Cortex of kidney (tissue), 1 donor: ENCODE data around the gene NAV3.

Experiments used
- DNase-seq: peaks from one replicate; lab custom pipeline; 2025; lab: John Stamatoyannopoulos, UW

Gene NAV3

DNA sequence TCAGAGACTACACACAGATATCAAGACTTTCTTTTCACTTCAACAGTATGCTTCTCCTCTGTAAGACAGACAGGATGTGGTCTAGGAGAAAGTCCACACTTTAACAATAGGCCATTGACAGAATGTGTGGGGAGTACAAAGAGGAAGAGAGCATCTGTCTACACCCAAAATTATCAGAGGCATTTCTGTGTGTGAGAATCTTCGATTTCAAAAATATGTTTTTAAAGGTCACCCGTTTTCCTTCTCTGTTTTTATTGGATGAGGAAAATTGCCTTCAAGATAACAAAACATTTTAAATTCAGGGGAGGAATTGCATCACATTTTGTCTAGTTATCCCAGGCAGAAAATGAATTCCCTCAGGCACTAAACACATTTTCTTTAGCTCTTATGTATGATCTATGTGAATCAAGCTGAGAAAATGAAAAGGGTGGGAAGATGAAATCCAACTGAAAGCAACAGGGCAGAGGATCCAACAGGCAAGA, 16.4 kb downstream of the NAV3 start:
- DNase-seq, result no peak

DNA sequence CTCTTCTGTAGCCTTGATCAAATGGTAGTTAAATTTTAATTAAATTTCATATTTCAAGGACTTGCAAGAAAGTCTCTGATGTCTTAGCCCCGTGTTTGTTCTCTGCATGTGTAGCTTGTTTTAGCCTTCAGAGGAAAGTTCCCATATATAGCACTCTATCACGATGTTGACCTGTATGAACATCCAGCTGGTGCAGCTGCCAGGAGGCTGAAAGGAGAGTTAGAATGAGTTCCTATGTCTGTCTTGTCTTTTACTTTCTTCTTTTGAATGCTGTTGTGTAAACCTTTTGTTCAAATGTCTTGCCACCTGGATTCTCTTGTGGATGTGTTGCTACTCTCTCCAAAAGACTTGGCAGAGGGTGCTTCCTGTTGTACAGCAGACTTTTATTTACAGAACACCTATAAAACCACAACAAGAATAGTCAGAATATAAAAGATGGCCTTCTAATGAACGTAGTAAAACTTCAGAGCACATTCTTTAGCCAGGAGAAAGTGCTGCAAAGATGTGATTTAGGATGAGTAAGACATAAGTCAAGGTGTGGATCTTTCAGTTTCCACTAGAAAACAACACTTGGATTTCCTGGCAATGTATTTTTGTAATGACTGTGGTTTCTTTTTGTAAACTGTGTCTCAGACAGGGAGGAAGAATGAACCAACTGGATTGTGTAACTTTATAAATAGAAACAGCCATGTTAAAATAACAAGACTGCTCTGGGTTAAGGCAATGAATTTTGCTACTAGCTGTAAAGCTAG, 17.2 kb downstream of the NAV3 start:
- no peak for DNase-seq

DNA sequence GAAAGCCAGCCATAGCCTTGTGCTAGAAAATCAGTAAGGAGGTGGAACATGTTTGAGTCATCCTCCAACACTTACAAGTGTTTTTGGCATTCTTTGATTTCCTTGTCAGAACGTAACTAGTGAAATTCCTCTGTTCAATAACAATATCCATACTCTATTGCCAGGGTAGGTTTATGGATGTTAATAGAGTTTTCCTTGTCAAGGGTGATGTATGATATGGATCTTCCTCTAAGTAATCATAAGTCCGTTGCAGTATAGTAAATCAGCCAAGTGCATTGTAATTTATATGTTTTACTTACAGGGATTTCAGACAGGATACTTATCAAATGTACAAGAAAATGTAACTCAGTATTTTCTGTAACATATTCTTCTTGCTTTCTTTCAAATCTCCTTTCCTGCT, 19.4 kb downstream of the NAV3 start:
- no peak for DNase-seq

DNA sequence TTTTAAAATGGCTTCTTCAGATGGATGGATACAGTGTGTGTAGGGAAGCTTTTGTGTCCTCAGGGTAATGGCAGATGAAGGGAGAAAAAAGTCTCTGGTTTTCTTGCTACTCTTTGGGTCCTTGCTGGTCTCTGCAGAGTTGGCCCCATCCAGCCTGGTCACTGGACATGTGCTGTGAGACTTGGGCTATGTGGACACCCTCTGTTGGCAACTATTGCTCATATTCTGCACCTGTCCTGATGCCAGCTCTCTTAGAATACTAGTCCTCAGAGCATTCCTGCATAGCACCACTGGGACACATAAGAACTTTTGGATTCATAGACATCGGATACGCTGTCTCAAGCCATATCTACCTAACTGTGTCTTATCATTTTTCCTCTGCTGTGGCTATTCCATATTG, 20.0 kb downstream of the NAV3 start:
- no peak for DNase-seq

DNA sequence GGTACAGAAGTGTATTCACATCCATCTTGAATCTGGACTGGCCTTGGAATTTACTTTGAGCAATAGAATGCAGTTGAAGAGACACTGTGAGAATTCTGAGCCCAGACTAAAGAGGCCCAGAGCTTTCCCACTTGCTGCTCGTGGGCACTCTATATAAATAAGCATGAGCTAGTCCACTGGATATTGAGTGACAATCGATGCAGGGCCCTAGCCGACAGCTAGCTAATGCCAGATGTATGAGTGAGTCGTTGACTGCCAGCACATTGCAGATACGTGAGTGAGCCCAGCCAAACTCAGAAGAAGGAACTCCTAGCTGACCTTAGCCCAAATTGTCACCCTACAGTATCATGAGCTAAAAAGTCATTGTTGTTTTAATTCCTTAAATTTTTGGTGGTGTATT, 24.9 kb downstream of the NAV3 start:
- no peak for DNase-seq

DNA sequence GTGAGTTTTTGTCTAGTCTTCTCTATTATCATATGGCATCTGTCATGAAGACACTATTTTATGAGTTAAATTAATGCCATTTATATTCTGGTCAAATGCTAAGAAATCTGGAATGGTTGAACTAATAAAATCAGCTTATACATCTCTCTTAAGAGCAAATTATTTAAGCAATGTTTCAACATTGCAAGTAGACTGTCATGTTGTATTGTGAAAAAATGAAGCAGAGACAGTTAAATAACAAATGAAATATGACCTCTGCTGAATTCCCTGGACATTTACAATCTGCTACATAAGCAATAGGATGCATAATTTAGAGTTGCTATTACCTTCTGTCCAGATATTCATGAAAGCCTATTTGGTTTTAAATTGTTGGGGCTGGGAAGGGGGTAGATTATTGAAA, 30.6 kb downstream of the NAV3 start:
- no peak for DNase-seq

DNA sequence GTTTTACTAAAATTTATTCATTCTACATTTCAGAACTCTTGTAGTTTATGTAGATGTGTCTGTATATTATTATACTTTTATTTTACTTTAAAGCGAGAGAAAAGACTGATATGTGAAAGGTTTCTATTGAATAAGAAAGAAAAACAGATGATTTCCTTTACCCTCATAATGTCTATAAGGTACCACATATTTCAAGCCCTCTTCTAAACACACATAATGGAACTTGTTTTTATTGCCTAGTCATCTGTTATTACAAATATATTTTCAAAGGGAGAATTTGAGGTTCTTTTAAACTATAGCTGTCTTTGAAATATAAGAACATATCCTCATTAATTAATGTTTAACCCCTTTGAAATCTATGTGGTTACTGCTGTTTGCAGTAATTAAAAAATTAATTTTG, 34.5 kb downstream of the NAV3 start:
- DNase-seq, result no peak

DNA sequence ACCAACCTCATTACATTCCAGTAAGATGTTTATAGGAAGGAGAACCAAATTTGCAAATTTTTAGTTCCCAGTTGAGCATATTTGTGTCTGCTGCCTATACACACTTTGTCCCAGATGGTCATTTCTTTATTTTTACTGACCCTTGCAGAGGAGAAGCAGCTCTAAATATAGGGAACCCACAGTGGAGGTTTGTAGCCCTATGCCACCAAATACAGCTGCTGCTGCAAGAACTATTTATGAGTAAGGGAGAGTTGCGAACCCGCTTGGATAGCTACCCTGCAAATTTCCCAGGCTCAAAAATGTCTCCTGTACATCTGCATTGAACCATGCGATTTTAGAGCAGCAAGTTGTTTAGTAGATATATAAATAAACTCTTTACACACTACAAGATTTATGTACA, 48.2 kb downstream of the NAV3 start:
- no peak for DNase-seq

DNA sequence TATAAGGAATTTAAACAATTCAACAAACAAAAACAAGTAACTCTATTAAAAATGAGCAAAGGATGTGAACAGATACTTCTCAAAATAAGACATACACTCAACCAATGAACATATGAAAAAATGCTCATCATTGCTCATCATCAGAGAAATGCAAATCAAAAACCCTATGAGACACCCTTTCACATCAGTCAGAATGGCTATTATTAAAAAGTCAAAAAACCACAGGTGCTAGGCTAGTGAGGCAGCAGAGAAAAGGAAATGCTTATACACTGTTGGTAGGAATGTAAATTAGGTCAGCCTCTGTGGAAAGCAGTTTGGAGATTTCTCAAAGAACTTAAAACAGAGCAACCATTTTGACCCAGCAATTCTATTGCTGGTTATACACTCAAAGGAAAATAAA, 52.0 kb downstream of the NAV3 start:
- no peak for DNase-seq

DNA sequence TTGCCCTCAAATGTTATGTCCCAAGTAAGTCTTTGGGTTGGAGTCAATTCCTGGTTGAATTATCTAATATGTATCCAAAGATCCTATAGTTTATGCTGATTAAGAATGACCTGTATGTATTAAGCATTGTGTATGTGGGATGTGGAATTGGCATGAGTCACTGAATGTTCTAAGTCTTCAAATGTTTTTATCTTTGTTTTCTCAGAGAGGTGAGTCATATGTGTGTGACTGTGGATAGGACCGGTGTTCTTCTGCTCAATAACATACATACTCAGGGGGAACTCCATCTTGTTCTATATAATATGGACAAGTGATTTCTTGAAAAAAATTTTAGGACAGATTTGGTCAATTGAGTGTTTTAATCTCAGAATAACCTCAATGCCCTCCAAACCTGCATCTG, 57.9 kb downstream of the NAV3 start:
- no peak for DNase-seq

DNA sequence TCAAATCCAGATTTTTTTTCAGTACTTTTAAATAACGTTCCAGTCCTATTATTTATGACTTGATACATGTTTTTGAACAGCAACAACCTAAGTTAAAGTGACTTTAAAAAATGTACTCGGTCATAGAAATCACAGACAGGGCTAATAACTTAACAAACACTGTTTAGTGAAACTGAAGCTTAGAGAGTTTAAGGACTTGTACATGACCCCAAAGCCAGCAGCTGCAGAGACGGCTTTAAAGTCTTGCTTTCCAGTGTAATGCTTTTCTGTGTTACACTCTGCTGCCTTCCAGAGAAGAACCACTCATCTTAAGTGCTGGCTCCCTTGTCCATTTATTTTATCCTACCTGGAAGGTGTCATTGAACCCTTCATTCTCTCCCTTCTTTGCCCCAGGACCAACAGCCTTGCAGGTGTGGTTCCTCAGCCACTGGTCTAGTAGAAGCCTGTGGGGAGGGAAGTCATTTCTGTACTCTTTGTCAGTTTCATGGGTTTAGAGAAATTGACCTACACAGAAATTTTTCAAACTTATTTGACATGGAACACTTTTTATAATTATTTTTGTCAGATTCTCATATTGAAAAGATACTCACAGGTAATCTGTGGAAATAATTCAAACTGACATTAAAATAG, 60.9 kb downstream of the NAV3 start:
- no peak for DNase-seq

DNA sequence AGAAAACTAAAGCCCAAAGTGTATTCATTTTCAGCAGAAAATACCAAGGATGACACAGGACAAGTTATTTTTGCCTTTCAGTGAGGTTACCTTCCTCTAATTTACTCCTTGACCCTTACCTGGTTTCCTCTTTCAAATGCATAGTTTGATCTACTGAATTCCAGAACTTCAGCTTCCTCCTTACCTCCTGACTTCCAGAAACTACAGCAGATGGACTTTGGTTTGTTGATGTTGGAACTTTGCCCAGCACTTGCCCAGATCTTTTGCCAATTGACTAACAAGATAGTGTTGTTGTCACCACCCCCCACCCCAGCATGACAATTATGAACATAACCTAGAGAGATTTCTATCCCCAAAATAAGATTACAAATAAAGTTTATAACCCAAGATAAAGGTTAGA, 63.2 kb downstream of the NAV3 start:
- DNase-seq, result no peak

DNA sequence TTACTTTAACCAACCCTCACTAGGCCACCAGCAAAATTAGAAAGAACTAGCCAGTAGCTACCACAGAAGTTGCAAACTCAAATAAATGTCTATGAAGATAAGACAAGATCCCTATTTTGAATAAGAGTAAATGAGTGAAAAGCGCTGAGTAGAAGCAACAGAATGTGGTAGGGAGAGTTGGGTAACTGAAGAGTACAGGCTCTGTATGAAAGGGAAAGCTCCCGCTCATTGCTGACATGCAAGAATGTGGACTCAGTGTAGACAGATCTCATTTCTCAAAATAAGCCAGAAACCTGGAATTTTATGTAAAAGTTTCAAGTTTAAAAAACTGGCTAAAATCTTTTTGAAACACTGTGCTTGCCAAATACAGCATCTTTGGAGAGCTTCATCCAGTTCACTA, 63.9 kb downstream of the NAV3 start:
- no peak for DNase-seq

DNA sequence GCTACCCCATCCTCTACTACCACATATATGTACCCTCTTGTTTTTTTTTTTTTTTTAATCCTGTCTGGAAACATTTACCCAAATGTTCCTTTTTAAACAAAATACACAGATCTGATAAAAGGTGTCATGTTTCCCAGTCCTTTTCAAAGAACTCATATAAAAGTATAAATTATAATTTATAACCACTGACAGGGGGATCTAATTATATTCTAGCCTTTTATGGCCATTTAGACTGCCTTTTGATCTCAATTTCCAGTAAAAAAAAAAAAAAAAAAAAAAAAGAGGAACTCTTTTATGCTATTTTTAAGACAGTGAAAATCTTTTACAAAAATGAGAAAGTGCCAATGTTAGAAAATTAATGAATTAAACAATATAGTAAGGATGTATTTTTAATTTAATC, 65.0 kb downstream of the NAV3 start:
- no peak for DNase-seq

DNA sequence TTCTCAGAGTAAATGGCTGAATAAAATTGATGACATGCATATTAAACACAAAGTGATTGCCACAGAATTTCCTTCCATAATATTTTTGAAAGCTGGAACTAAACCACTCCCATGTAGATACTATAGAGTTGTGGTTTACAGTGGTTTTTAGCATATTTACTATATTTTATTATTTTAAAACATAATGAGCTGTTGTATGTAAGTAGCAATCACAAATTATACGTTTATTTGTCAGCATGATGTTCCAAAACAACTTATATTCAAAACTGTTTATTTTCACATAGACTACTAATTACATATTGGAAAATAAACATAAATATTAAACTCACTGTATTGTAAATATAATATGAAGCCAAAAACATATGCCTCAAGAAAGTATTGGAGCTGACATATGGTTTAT, 77.2 kb downstream of the NAV3 start:
- no peak for DNase-seq

DNA sequence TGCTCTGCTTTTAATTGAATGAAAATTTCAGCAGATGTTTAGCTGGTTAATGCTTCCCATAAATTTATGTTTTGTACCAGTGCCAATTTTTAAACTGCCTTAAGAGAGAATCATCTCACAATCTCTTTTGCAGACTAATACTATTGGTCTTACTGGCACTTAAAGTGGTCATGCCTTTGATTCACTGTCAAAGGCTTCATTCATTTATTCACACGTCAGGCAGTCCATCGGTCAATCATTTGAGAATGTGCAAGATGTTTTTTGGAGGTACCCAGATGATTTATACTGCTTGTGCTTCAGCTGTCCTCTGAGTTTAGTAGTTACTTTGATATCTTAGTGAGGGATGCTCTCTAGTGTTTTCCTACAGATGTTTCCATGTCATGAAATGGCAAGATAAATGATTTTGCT, 83.4 kb downstream of the NAV3 start:
- no peak for DNase-seq

DNA sequence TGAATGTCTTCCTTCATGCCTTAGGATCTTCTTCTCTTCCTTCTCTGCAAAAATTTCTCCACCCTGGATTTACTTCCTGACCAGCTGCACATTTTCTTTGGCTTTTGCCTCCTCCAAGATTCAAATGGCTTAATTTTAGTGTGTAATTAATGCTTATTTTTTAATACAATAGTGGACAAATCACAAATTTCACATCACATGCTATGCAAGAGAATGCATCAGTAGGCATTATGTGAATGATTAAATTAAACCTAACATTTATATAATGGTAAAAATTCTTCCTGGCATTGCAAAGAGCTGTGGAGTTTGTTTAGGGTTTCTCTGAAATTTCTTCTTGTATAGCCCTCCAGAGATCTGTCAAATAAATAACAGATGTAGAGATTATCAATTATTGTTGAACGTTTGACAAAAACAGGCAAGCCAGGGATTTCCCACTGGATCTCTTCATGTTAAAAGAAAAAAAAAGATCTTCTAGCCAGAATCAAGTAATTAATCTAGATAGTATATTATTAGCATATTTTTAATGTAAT, 84.4 kb downstream of the NAV3 start:
- no peak for DNase-seq

DNA sequence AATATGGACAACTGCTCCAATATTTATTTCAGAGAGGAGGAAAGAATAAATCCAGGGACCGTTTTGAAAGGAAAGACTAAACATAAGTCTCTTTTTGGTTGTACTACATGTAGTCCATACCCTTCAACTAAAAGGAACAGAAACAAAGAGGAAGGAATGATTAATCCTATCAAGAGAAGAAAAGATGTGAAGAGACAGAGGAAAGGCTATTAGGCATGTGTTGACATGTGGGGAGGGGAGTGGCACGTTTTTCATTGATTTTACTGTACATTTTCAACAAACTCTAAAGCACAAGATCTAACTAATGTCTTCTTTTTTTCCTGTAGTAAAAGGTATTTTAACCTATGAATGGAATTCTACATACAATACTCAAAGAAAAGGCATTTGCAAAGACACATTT, 85.6 kb downstream of the NAV3 start:
- no peak for DNase-seq

DNA sequence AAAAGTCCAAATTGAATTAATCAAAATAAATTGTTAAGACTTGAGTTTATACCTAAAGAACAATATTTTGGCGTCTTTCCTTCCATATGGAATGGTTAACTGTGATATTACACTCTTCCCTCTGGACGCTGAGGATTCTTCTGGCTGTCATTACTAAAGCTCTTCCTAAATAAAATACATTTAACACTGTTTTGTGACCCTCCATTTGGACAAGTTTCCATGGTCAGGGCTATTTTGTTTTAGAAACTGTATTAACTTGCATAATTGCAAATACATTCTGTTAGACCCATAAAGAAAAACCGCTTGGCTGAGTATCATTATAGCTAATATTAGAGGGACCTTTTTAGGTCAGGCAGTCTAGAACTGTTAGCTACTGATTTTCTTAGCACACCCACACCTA, 87.4 kb downstream of the NAV3 start:
- no peak for DNase-seq

DNA sequence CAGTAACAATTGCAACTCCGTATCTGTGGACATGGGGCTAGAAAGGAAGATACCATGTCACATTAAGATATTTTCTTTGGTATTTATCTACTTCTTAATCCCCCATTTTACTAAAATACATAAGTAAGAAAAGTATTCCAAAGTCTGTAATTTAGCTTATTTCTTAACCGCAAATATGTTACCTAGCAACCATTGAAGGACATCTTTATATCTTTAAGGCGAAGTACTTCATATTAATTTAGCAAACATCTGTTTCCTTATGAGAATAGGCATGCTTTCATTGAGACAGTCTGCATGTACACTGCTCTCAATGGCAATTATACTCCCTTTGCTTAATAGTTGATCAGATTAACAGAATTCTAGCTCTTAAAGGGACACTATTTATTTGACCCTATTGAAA, 88.8 kb downstream of the NAV3 start:
- no peak for DNase-seq

DNA sequence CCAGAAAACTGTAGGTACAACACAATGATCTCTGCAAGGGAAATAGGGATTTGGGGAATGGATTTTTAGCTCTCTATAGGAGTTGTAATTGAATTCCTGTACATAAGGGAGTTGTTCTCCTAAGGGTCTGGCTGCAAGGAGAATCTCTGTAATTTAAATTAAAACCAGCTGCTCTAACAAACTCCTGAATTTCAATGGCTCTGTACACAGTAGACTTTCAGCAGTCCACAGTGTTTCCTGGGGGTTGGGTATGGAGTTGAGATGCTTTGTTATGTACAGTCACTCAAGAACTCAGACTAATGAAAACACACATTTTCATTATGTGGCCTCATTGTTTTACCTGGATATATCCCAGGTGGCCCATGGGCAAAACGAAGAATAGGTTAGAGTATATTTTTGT, 93.2 kb downstream of the NAV3 start:
- no peak for DNase-seq

DNA sequence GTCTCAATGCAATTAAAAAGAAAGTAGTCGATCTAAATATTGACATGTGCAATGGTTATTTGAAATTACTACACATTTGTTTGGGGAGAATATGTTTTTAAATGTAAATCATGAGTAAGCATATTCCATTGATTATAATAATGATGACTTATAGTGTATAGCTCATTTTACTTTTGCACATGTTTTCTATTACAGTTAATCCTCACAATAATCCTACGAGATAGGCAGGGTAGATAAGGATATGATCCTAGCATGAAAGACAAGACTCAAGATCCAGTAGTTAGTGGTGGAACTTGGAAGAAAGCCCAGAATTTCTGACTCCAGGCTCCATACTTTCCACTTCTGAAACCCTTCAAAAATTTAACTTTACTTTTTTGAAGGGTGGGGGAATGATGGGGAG, 94.0 kb downstream of the NAV3 start:
- no peak for DNase-seq

DNA sequence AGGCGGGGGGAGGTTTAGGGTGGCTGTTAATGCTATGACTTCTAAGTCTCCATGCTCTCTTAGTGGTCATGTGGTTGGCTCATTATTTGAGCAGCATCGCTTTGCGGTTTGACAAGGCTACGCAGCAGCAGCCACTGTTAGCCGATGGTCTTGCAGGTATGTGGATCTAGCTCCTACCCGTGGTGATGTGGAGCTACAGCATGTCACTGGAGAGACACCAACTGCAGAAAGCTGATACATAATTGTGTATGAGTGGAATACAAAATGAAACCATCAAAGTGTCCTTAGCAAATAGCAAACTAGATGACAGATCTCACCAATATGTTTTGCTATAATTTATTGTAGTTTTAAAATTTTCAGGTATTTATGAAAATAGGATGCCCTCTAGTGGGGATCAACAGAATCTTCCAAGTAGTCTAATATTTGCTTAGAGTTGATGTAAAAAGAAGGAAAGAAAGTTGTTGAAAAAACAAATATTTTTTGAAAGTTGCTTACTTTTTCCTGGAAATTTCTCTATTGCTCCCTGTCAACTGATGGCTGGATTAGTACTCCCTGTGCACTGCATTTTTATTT, 94.9 kb downstream of the NAV3 start:
- DNase-seq, result no peak
